PC-9 (cell line): Measurements from ENCODE around the gene FAM149B1. TPM values are rescaled to one million over a fixed set of nuclear protein-coding genes. Genes with fewer than 3 reads are reported as not detected.

Experiments used
- BruUV-seq: library from RNA; stranded (reverse); fragments of 400-500 nt; replicated peaks from 2 replicates; lab custom pipeline; 2021; lab: Mats Ljungman, UMichigan
- CTCF ChIA-PET: fragments of 300-600 bp; sonication (Branson Sonifier 250); formaldehyde crosslinking; loops from one replicate; lab custom pipeline; 2022; ENCODE audit warnings: antibody characterized with exemption; lab: Charles Lee
- POLR2A ChIA-PET: fragments of 300-600 bp; sonication (Branson Sonifier 250); formaldehyde crosslinking; loops from one replicate; lab custom pipeline; 2022; ENCODE audit warnings: antibody characterized with exemption; ENCODE audit not compliant: unreplicated experiment; lab: Charles Lee
- DNase-seq, 2 experiments: peaks; one replicate each; pipeline versions ENCODE4 v3.0.0 to v3.0.0-alpha.2; 2015 to 2022; ENCODE audit warnings: mixed read lengths in 1 of 2
- H2AFZ ChIP-seq: fragments of 200-600 bp; sonication (generic); 2 replicates; pipeline ENCODE4 v1.8.1; 2017; ENCODE audit warnings: antibody characterized with exemption
- H3F3A ChIP-seq: fragments of 200-600 bp; sonication (generic); 2 replicates; pipeline ENCODE4 v1.8.1; 2017; ENCODE audit warnings: antibody characterized with exemption, mild to moderate bottlenecking, low read depth; ENCODE audit not compliant: insufficient read depth
- H3K27ac ChIP-seq: fragments of 200-600 bp; sonication (generic); 2 replicates; pipeline ENCODE4 v1.6.1; 2016; ENCODE audit warnings: mixed run types
- H3K27me3 ChIP-seq: fragments of 200-600 bp; sonication (generic); 2 replicates; pipeline ENCODE4 v1.6.1; 2016; ENCODE audit warnings: low read depth, mixed run types; ENCODE audit not compliant: insufficient read depth
- H3K36me3 ChIP-seq: fragments of 200-600 bp; sonication (generic); 2 replicates; pipeline ENCODE4 v1.6.1; 2016; ENCODE audit warnings: low read depth, mixed run types
- H3K4me1 ChIP-seq: fragments of 200-600 bp; sonication (generic); replicated peaks from 2 replicates; pipeline ENCODE4 v1.6.1; 2016; ENCODE audit warnings: mixed run types; ENCODE audit not compliant: insufficient read depth
- H3K4me2 ChIP-seq: fragments of 200-600 bp; sonication (generic); 2 replicates; pipeline ENCODE4 v1.6.1; 2017; ENCODE audit warnings: mixed run types
- H3K4me3 ChIP-seq: fragments of 200-600 bp; sonication (generic); 2 replicates; pipeline ENCODE4 v1.6.1; 2016; ENCODE audit warnings: mixed run types
- H3K79me2 ChIP-seq: fragments of 200-600 bp; sonication (generic); 2 replicates; pipeline ENCODE4 v1.6.1; 2017; ENCODE audit warnings: low read depth, mixed run types
- H3K9me2 ChIP-seq: fragments of 200-600 bp; sonication (generic); 2 replicates; pipeline ENCODE4 v1.8.1; 2017; ENCODE audit warnings: mild to moderate bottlenecking; ENCODE audit not compliant: insufficient read depth
- H3K9me3 ChIP-seq: fragments of 200-600 bp; sonication (generic); 2 replicates; pipeline ENCODE4 v1.8.1; 2016; ENCODE audit warnings: low read depth; ENCODE audit not compliant: insufficient read depth
- H4K20me1 ChIP-seq: fragments of 200-600 bp; sonication (generic); 2 replicates; pipeline ENCODE4 v1.8.1; 2017; ENCODE audit not compliant: insufficient read depth
- EZH2 ChIP-seq: fragments of 200-600 bp; sonication (generic); IDR thresholded peaks from 2 replicates; pipeline ENCODE4 v1.8.0; 2017; ENCODE audit warnings: antibody characterized with exemption, low read depth
- intact Hi-C: fragments of 100-400 bp; cut with micrococcal nuclease; formaldehyde crosslinking; loops from one replicate; pipeline ENCODE4 v1.10.0; 2022; ENCODE audit not compliant: unreplicated experiment
- total RNA-seq: library from RNA; stranded (reverse); gene quantifications from 2 replicates; pipeline ENCODE4 v1.2.3, GENCODE V29; 2021
- TF ChIP-seq, protein P1 (sequence below): fragments of 200-600 bp; sonication (generic); conservative IDR thresholded peaks from 2 replicates; pipeline ENCODE4 v1.6.1; 2017; ENCODE audit warnings: mixed run types, antibody characterized with exemption, mild to moderate bottlenecking, moderate library complexity

FAM149B1 gene
- total RNA-seq, 1 experiment from 2014 or later, result 22.9 TPM

DNA sequence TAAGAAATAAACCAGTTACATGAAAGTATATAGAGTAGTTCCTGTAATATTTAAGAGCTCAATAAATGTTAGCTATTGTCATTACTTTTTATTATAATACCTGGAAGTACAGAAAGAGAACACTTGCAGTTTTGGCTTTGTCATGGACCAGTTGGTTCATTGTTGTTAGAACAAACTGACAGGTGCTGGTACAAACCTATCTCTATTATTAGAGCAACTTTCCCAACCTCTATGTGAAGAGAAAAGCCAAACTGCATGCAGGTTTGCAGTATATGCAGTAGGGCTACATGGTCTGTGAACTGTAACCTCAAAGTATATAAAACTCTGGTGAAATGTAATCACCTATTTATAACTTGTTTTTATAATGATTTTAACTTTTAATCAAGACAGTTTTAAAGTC is 58.7 kb downstream of the FAM149B1 start:
- no peaks in the 10 kb centered on the region for H3K4me1 ChIP-seq
- H3K79me2 ChIP-seq, result no peaks in the 10 kb centered on the region
- TF ChIP-seq, protein P1, sequence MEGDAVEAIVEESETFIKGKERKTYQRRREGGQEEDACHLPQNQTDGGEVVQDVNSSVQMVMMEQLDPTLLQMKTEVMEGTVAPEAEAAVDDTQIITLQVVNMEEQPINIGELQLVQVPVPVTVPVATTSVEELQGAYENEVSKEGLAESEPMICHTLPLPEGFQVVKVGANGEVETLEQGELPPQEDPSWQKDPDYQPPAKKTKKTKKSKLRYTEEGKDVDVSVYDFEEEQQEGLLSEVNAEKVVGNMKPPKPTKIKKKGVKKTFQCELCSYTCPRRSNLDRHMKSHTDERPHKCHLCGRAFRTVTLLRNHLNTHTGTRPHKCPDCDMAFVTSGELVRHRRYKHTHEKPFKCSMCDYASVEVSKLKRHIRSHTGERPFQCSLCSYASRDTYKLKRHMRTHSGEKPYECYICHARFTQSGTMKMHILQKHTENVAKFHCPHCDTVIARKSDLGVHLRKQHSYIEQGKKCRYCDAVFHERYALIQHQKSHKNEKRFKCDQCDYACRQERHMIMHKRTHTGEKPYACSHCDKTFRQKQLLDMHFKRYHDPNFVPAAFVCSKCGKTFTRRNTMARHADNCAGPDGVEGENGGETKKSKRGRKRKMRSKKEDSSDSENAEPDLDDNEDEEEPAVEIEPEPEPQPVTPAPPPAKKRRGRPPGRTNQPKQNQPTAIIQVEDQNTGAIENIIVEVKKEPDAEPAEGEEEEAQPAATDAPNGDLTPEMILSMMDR, result no peak
- no peak for TF ChIP-seq EZH2
- ChIA-PET CTCF (no interaction called here), POLR2A (no interaction called here)
- BruUV-seq, result no TSS peak
- no peaks in the 10 kb centered on the region for H3K9me3 ChIP-seq
- no peak for DNase-seq
- no peaks in the 10 kb centered on the region; the same call in 1 of the 2 replicates for H4K20me1 ChIP-seq
- H3K27ac ChIP-seq, result no peak overlapping the region
- H3K4me3 ChIP-seq, result no peak overlapping the region
- peaks cover 5% of the 10 kb centered on the region; the same call in 1 of the 2 replicates for H3F3A ChIP-seq
- H3K4me2 ChIP-seq, result no peak overlapping the region
- H2AFZ ChIP-seq, result no peak overlapping the region
- H3K9me2 ChIP-seq, result no peaks in the 10 kb centered on the region
- intact Hi-C loops, result no loop called here
- H3K36me3 ChIP-seq, result no peaks in the 10 kb centered on the region
- H3K27me3 ChIP-seq, result no peaks in the 10 kb centered on the region

DNA sequence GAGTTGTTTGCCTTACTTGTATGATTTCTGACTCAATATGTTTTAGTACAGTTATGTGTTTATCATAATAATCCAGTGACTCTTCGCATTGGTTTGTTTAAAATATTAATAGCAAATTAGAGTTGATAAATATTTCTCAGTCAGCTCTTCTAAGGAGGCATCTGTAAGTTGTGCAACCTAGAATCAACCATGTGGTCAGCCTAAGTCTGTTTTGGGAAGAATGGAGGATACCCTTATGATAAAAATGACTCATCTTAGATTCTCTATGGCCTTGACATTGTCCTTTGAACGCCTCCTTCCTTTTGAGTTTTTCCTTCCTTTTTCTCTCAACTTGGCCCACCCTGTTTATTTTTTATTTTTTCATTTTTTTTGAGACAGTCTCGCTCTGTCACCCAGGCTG is 60.3 kb downstream of the FAM149B1 start:
- Histone ChIP-seq H3K27me3 (no peaks in the 10 kb centered on the region), H2AFZ (no peak overlapping the region), H3K27ac (no peak overlapping the region), H3K9me3 (no peaks in the 10 kb centered on the region), H3K79me2 (no peaks in the 10 kb centered on the region), H4K20me1 (no peaks in the 10 kb centered on the region; the same call in 1 of the 2 replicates), H3K36me3 (no peaks in the 10 kb centered on the region), H3K4me3 (no peak overlapping the region), H3K9me2 (no peaks in the 10 kb centered on the region), H3K4me1 (no peaks in the 10 kb centered on the region), H3K4me2 (no peak overlapping the region), H3F3A (peaks cover 5% of the 10 kb centered on the region; the same call in 1 of the 2 replicates)
- DNase-seq, result no peak
- ChIA-PET CTCF (no interaction called here), POLR2A (no interaction called here)
- TF ChIP-seq EZH2, result no peak
- TF ChIP-seq, protein P1, result no peak
- intact Hi-C loops, result no loop called here
- no TSS peak for BruUV-seq

DNA sequence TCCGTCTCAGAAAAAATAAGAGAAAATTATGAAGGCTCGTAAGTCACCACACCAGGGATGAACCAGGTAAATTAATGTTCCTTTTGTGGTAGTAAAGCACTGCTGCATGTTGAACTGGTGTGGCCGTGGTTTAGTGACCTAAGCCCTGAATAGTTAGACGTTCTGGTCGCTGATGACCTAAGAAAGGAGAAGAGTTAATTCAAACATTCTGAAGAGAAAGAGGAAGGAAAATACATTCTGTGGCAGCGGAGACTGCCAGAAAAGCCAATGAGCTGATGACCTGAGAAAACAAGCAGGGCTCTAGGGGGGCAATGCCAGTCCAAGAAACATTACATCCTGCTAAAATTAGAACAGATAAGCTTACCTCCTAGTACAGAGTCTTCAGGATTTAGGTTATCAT is 61.6 kb downstream of the FAM149B1 start:
- Histone ChIP-seq H3K9me3 (no peaks in the 10 kb centered on the region), H4K20me1 (no peaks in the 10 kb centered on the region; the same call in 1 of the 2 replicates), H3K4me3 (no peak overlapping the region), H3K79me2 (no peaks in the 10 kb centered on the region), H2AFZ (no peak overlapping the region), H3K4me1 (no peaks in the 10 kb centered on the region), H3K4me2 (no peak overlapping the region), H3K27ac (no peak overlapping the region), H3K9me2 (no peaks in the 10 kb centered on the region), H3F3A (peaks cover 7% of the 10 kb centered on the region; the same call in 1 of the 2 replicates), H3K36me3 (no peaks in the 10 kb centered on the region), H3K27me3 (no peaks in the 10 kb centered on the region)
- CTCF ChIA-PET, result no interaction called here
- POLR2A ChIA-PET, result interaction anchor here (0.6 to 0.7 kb wide), 2 partner anchors 57 to 352 kb away, joined by 7 to 8 read pairs; no protein-coding TSS in a partner anchor
- TF ChIP-seq, protein P1, result no peak
- TF ChIP-seq EZH2, result no peak
- BruUV-seq, result no TSS peak
- DNase-seq, result no peak
- intact Hi-C loops, result no loop called here
